Skeletal muscle satellite cell (primary cell): Measurements from ENCODE around the gene CLIC5.

Experiments
- H3K27me3 ChIP-seq: 2 replicates; pipeline ENCODE4 v1.7.0; 2013; ENCODE audit warnings: low read length; ENCODE audit not compliant: control insufficient read depth, insufficient read depth
- H3K36me3 ChIP-seq: 2 replicates; pipeline ENCODE4 v1.7.0; 2013; ENCODE audit warnings: mild to moderate bottlenecking, control low read depth, low read length; ENCODE audit not compliant: insufficient read depth
- H3K4me1 ChIP-seq: 2 replicates; pipeline ENCODE4 v1.7.0; 2013; ENCODE audit warnings: low read length; ENCODE audit not compliant: control insufficient read depth, insufficient read depth
- H3K4me2 ChIP-seq: 2 replicates; pipeline ENCODE4 v1.7.0; 2013; ENCODE audit warnings: mild to moderate bottlenecking, low read length
- H3K4me3 ChIP-seq: 2 replicates; pipeline ENCODE4 v1.7.0; 2013; ENCODE audit warnings: low read length
- H3K9ac ChIP-seq: 2 replicates; pipeline ENCODE4 v1.7.0; 2013; ENCODE audit warnings: mild to moderate bottlenecking, low read depth, low read length, moderate library complexity
- H3K9me3 ChIP-seq: replicated peaks from 2 replicates; pipeline ENCODE4 v1.7.0; 2013; ENCODE audit warnings: mild to moderate bottlenecking, control low read depth, low read length

The CLIC5 gene

DNA sequence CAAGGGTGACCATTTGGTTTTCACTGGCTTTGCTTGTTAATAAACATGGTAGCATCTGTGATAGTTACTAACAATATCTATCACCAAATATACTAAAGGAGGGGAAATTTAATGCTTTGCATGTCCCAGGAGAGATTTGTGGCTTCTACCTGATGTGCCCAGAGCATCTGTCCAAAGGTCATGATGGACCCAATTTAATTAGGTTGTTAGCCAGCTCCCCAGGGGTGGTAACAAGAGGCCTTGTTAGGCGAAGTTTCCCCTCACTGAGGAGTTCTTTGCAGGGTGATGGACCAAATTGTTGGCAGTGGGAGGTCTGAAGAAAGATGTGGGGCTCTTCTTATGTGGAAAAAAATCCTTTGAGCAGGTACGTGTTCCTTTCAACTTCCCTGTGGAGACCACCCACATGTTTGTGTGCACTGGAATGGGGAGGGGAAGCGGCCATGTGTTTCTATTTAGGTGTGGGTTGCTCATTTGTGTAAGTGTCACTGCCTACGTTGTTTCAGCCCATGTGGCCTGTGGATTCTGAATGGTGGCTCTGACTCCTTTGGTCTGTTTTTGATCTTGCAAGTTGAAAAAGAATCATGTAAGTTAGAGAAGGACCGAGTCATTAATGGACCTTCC, 137.6 kb downstream of the CLIC5 start:
- no peaks in the 10 kb centered on the region for H3K36me3 ChIP-seq
- H3K4me1 ChIP-seq: no peaks in the 10 kb centered on the region
- H3K4me2 ChIP-seq: no peak overlapping the region
- H3K9ac ChIP-seq: no peak overlapping the region
- no peaks in the 10 kb centered on the region for H3K9me3 ChIP-seq
- peaks cover 4% of the 10 kb centered on the region for H3K27me3 ChIP-seq
- no peak overlapping the region for H3K4me3 ChIP-seq

DNA sequence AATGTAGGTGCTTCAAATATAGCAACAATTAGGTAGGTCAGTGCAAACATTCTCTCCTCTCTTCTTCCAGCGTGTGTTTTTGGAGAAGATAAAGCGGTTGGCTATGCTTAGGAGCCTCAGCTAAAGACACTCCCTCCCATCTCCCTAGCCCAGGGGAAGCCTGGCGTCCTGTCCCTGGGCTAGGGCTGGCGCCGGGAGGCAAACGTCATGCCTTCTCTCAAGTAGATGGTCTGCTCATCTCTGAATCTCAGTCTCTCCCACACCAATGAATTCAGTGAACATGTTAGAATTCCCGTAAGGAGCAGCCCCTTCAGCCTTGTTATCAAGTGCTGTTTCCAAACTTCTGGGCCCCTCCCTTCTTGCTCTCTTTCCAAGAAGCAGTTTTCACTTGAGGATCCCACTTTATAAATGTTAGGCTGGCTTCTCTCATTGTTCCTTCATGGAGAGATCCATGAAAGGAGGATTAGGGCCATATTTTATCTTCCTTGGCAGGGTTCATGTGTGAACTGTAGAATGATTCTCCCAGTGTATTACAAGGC, 142.8 kb downstream of the CLIC5 start:
- Histone ChIP-seq H3K4me2 (no peak overlapping the region), H3K36me3 (no peaks in the 10 kb centered on the region)

DNA sequence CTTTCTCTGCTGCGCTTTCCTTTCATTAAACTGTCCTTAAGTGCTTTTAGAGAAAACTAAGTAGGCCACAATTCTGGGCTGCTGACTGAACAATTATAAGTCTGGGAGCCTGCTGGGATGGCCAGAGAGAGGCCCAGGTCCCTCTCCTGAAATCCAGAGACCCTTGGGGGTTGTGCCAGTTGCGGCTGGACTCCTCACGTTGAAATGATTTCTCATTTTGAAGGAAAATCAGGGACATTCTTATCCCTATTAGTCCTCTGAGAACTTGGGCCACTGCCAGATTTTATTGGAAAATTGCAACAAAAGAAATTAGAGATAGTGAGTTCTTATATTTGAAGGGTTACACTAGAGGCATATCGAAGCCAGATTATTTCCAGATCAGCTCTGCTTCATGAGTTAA, 145.1 kb downstream of the CLIC5 start:
- H3K27me3 ChIP-seq: peaks cover 6% of the 10 kb centered on the region
- no peaks in the 10 kb centered on the region for H3K9me3 ChIP-seq
- no peaks in the 10 kb centered on the region for H3K36me3 ChIP-seq
- no peak overlapping the region for H3K9ac ChIP-seq
- H3K4me2 ChIP-seq: no peak overlapping the region
- no peaks in the 10 kb centered on the region for H3K4me1 ChIP-seq
- H3K4me3 ChIP-seq: no peak overlapping the region

More for the DNA sequence above, 142.8 kb downstream of the CLIC5 start:
- H3K9ac ChIP-seq: no peak overlapping the region
- no peaks in the 10 kb centered on the region for H3K27me3 ChIP-seq
- H3K9me3 ChIP-seq: no peaks in the 10 kb centered on the region
- H3K4me3 ChIP-seq: no peak overlapping the region
- H3K4me1 ChIP-seq: no peaks in the 10 kb centered on the region

DNA sequence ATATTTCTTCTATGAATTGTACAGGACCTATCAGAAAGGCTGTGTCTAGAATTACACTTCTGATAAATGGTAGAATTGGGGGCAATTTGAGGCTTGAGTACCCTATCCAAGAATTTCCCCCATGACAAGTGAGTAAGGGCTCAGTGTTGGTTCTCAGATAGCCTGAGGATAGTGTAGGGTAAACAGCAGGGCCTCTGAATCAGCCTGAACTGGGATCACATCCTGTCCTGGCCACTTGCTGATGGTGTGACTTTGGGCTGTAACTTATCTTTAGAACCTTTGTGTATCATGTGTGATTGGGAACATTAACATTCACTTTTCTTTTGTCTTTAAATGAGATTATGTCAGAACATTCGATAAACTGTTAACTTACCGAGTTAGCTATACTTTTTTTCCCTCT, 151.0 kb downstream of the CLIC5 start:
- Histone ChIP-seq H3K4me1 (no peaks in the 10 kb centered on the region), H3K36me3 (no peaks in the 10 kb centered on the region), H3K9me3 (no peaks in the 10 kb centered on the region), H3K27me3 (peaks cover 6% of the 10 kb centered on the region), H3K9ac (no peak overlapping the region), H3K4me2 (no peak overlapping the region), H3K4me3 (no peak overlapping the region)

DNA sequence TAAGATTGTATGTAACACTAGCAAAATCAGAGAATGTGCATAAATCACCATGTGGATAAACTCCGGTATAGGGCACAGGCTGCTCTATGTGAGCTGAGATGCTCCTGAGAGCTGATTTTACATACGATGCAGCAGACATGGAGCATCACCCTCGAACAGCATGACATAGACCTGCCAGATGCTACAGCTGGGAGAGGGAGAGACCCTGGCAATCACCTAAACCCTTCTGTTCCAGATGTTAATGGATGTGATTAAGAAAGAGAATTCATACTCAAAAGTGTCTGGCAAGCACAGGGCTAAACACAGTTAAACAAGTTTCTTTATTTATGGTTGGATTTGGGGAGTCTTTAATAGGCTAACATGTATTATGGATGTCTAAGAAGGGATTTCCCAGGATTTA, 157.0 kb downstream of the CLIC5 start:
- no peaks in the 10 kb centered on the region for H3K4me1 ChIP-seq
- H3K27me3 ChIP-seq: peaks cover 11% of the 10 kb centered on the region
- no peaks in the 10 kb centered on the region for H3K36me3 ChIP-seq
- no peaks in the 10 kb centered on the region for H3K9me3 ChIP-seq
- H3K9ac ChIP-seq: no peak overlapping the region
- H3K4me3 ChIP-seq: no peak overlapping the region
- no peak overlapping the region for H3K4me2 ChIP-seq

DNA sequence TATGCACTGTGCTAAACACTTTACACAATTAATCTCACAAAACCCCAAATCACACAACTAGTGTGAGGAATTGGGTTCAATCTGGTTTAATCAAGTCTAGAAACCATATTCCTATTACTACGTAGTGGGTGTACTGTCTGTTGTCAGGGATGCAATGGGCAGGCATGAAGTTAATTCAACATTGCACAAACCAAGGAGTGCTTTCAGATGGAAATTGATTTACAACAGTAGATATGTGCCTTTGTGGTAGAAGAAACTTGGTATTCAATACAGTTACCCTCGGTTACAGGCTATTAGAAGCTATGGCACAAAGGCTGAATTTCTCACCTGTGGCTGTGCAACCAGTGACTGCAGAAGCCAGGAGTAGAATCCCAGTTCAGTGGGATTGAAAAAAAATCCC, 157.8 kb downstream of the CLIC5 start:
- Histone ChIP-seq H3K36me3 (no peaks in the 10 kb centered on the region), H3K9me3 (no peaks in the 10 kb centered on the region), H3K4me3 (no peak overlapping the region), H3K4me1 (no peaks in the 10 kb centered on the region), H3K4me2 (no peak overlapping the region), H3K27me3 (peaks cover 14% of the 10 kb centered on the region), H3K9ac (no peak overlapping the region)

DNA sequence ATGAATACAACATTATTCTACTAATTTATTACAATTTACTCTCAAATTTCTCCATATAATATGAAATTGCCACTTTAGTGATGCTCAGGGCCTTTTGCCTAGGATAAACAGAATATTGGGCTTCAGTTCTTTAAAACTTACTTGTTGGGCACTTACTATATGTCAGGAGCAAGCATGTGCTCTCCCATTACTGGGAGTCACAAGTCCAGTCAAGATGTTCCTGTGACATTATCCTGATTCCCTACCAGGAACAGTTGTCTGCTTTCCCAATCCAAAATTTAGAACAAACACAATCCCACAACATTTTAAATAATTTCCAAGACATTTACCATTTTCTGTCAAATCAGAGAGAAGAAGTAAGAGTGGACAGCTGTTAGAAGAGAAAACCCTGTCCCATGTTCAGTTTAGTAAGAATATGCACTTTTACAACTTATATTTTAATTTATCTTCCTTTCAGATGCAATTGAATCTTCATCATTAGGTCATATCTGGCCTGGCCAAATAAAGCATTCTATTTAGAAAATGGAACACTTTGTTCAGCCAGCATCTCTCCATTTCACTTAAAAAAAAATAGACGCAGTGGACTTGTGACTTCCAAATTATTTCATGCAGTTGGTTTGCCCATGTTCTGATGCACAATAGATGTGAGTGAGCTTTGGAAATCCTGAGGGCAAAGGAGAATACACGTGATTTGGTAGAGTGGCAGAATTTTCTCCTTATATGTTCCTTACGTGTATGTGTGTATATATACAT, 159.8 kb downstream of the CLIC5 start:
- H3K4me2 ChIP-seq: no peak overlapping the region
- H3K4me1 ChIP-seq: no peaks in the 10 kb centered on the region
- peaks cover 18% of the 10 kb centered on the region for H3K27me3 ChIP-seq
- no peak overlapping the region for H3K4me3 ChIP-seq
- no peaks in the 10 kb centered on the region for H3K36me3 ChIP-seq
- no peak overlapping the region for H3K9ac ChIP-seq
- H3K9me3 ChIP-seq: no peaks in the 10 kb centered on the region

DNA sequence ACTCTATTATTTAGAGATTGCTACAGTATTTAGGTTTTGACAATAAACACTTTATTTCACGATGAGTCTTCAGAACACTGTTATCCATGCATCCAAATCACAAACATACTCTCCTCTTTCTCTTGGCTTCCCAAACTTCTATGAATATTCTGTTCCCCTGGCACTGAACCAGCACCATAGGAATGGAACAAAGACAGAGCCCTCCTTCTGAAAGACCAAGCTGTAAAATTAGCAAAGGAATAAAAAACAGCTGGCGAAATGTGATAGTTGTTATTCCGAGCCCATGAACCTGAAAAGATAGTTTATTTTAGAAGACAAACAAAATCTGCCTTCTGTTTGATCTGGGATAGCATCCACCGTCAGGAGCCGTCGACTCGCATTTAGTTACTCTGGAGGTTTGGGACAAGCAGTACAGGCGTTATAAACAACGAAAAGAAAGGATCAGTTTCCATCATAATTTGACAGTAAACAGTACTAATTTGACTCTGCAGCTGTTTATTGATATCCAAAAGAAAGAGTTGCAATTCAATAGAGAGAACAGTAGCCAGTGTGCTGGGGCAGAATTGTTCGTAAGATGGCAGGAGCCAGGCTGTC, 161.4 kb downstream of the CLIC5 start:
- Histone ChIP-seq H3K4me3 (no peak overlapping the region), H3K4me1 (no peaks in the 10 kb centered on the region), H3K4me2 (no peak overlapping the region)

DNA sequence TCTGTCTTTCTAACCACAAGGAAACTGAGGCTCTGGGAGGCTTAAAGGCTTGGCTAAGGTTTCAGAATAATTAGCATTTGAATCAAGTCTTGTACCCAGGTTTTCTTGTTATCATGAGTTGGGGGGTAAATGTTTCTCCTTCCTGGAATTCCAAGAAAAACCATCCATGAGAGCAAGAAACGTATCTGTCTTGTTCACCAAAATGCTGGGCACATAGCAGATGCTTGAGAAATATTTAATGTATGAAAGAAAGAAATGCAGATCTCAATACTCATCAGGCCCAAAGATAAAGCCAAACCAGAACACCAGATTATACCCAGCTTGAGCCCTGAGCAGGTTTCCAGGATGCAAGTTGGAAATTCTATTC, 164.6 kb downstream of the CLIC5 start:
- Histone ChIP-seq H3K4me1 (no peaks in the 10 kb centered on the region), H3K9me3 (no peaks in the 10 kb centered on the region), H3K9ac (no peak overlapping the region), H3K4me2 (no peak overlapping the region), H3K27me3 (peaks cover 13% of the 10 kb centered on the region), H3K4me3 (no peak overlapping the region), H3K36me3 (no peaks in the 10 kb centered on the region)

More for the DNA sequence above, 161.4 kb downstream of the CLIC5 start:
- Histone ChIP-seq H3K27me3 (peaks cover 18% of the 10 kb centered on the region), H3K9me3 (no peaks in the 10 kb centered on the region), H3K36me3 (no peaks in the 10 kb centered on the region), H3K9ac (no peak overlapping the region)

DNA sequence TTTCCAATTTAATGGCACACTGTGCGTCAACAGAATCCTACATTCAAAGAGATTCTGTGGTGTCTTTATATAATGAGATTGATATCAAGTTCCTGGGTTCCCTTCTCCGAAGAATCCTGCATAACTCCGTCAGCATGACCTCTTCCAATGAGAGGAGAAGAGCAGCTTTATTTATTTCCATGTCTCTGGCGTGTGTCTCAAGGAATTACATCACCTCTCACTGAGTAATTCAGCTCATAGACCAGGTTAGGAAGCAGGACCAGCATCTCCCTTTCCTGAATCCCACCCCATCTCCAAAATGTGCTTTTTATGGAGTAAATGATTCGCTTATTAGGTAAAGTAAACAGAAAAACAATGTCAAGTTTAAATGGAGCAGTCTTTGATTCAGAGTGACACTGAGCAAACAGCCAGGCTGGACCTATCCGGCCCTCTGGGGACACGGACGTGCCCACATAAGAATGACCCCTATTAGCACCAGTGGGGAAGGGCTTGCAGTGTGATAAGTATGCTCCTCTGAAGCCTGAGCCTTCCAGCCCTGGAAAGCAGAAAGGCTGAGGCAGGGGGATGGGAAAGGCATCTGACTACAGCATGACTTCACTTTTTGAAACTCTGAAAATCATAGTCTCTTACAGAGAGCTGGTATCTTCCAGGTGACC, 165.2 kb downstream of the CLIC5 start:
- peaks cover 13% of the 10 kb centered on the region for H3K27me3 ChIP-seq
- no peak overlapping the region for H3K9ac ChIP-seq
- no peak overlapping the region for H3K4me2 ChIP-seq
- no peaks in the 10 kb centered on the region for H3K4me1 ChIP-seq
- H3K4me3 ChIP-seq: no peak overlapping the region
- H3K9me3 ChIP-seq: no peaks in the 10 kb centered on the region
- no peaks in the 10 kb centered on the region for H3K36me3 ChIP-seq

DNA sequence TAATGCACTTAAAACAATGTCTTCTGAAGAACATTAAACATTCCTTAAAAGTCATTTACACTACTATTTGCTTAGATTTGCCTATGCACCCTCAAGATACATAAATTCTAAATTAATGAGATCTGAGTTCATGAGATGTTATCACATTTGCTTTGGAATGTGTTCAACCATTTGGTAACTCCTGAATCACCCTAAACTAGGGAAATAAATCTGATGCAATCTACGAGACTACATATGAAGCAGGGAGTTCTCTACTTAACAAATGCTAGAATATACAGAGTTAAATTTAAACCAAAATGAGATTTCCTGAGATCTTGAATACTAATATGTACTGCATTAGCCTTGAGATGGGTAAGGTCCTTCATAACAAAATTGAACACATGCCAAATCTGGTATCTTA, 170.1 kb downstream of the CLIC5 start:
- peaks cover 5% of the 10 kb centered on the region for H3K4me1 ChIP-seq

More for the DNA sequence above, 170.1 kb downstream of the CLIC5 start:
- no peak overlapping the region for H3K4me3 ChIP-seq
- H3K27me3 ChIP-seq: no peaks in the 10 kb centered on the region
- H3K9me3 ChIP-seq: no peaks in the 10 kb centered on the region
- no peak overlapping the region for H3K9ac ChIP-seq
- H3K36me3 ChIP-seq: no peaks in the 10 kb centered on the region
- no peak overlapping the region for H3K4me2 ChIP-seq
